ENCODE data around the gene CFAP45. TPM values are rescaled to one million over a fixed set of nuclear protein-coding genes. Genes with fewer than 3 reads are reported as not detected.

Gene CFAP45
- total RNA-seq, 4 donors from 2014 or later: 0.56 to 0.94 TPM; not detected in 2

DNA sequence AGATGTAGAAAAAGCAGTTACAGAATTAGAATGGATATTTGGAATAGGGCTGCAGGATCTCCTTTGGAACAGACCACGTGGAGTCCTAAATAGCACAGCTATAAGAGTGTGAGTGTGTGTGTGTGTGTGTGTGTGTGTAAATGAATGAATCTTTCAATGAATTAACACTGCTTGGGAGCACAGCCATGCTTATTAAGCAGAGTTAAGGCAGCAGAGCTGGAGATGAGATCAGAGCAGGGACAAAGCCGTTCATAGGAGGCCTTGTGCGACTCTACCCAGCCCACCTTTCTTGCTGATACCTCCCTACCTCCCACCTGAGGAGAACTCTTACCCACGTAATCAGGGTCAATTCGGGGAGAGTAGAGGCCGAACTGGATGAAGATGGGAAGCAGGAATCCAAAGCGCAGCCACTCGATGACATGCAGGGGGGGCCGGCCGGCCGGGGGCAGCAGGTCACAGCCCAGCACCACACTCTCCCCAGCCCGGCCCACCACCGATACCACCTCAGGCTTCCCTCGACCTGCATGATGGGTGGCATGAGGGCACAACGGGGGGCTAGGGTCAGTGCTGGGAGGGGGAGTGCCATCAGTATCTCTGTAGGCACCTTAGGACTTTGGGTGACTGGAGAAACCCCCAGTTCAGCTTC is 42.8 kb upstream of the CFAP45 start:
- intact Hi-C loops (cut with DNase I): no loop called here
- no peaks in the 10 kb centered on the region for H3K9me3 ChIP-seq
- no peak for DNase-seq
- H3K36me3 ChIP-seq: no peaks in the 10 kb centered on the region
- no peaks in the 10 kb centered on the region for H3K27me3 ChIP-seq
- 87 to 89% methylated on average over 15 of the region's 15 CpGs for WGBS, 2 donors
- no peak overlapping the region for H3K4me3 ChIP-seq (replicated peaks in 1 of 3)
- H3K4me1 ChIP-seq: peaks cover 15 to 25% of the 10 kb centered on the region in 2 donors
- TF ChIP-seq POLR2A (IDR thresholded peaks at IDR 0.05): no peak
- TF ChIP-seq, protein P1, sequence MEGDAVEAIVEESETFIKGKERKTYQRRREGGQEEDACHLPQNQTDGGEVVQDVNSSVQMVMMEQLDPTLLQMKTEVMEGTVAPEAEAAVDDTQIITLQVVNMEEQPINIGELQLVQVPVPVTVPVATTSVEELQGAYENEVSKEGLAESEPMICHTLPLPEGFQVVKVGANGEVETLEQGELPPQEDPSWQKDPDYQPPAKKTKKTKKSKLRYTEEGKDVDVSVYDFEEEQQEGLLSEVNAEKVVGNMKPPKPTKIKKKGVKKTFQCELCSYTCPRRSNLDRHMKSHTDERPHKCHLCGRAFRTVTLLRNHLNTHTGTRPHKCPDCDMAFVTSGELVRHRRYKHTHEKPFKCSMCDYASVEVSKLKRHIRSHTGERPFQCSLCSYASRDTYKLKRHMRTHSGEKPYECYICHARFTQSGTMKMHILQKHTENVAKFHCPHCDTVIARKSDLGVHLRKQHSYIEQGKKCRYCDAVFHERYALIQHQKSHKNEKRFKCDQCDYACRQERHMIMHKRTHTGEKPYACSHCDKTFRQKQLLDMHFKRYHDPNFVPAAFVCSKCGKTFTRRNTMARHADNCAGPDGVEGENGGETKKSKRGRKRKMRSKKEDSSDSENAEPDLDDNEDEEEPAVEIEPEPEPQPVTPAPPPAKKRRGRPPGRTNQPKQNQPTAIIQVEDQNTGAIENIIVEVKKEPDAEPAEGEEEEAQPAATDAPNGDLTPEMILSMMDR (IDR thresholded peaks at IDR 0.05): no peak
- no peak overlapping the region for H3K27ac ChIP-seq

DNA sequence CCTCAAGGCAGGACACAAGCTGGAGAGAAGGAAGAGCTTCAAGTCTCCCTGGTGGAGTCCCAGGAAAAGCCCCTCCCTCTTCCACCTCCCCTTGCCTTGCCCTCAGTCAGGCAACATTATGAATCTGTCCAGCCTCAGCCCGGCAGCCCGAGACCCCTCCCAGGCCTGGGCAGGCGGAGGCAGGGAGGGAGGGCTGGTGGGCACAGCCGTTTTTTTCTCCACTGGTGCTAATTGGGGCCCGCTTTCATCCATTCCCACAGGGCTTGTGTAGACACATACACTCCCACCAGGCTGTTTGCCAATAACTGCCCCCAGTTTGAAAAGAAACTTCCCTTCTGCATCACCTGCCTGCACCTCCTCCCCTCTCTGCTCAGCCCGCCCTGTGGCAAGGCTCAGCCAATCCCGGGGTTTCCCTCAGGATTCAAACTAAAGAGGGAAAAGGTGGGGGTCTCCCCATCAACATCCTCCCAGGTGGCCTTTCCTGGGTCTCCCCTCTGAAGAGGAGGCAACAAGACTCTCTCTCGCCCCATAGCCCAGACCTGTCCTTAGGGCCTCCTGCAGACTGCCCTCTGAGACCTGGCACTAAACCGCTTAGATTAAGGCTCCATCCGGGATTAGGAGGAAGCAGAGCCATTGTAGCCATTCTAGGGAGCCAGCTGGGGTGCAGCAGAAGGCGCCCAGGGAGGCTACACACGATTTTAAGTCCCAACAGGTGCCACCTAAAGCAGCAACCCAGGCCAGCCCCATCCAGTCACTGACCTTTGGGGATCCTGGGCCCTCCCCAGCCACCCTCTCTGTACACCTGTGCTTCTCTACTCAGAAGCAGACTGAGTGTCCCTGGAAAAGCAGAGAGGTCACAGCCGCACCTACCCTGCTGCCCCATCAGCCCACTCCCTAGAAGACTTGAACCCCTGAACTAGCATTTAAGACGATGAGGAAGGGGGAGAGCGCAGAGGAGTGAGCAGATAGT is 41.9 kb upstream of the CFAP45 start:
- TF ChIP-seq POLR2A (IDR thresholded peaks at IDR 0.05): no peak
- TF ChIP-seq, protein P1 (IDR thresholded peaks at IDR 0.05): no peak
- no peak for DNase-seq
- peaks cover 11 to 24% of the 10 kb centered on the region in 2 donors for H3K4me1 ChIP-seq
- intact Hi-C loops (cut with DNase I): no loop called here
- no peaks in the 10 kb centered on the region for H3K27me3 ChIP-seq
- no peaks in the 10 kb centered on the region for H3K36me3 ChIP-seq
- no peak overlapping the region for H3K27ac ChIP-seq
- WGBS, 2 donors: 76 to 78% methylated on average over 14 to 15 of the region's 15 CpGs
- H3K9me3 ChIP-seq: no peaks in the 10 kb centered on the region
- H3K4me3 ChIP-seq (replicated peaks in 1 of 3): no peak overlapping the region

DNA sequence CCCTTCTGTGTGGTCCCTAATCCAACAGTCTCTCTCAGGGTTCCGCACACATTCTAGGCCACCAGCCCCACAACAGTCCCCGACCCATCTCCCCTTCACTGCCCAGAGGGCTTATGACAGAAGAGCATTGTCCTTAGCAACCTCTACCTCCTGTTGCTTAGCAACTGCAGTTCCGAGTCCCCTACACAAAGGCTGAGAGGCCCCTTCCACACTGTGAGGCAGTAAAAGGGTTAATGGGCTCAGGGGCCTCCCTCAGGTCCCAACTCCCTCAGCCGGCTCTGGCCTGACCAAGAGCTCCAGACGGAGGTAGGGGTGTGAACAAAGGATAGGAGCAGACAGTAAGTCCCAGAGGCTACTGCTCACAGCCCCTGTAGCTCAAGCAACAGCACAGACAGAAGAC is 41.2 kb upstream of the CFAP45 start:
- H3K27me3 ChIP-seq: no peaks in the 10 kb centered on the region
- no peaks in the 10 kb centered on the region for H3K36me3 ChIP-seq
- no peak for DNase-seq
- TF ChIP-seq POLR2A (IDR thresholded peaks at IDR 0.05): no peak
- TF ChIP-seq, protein P1 (IDR thresholded peaks at IDR 0.05): no peak
- intact Hi-C loops (cut with DNase I): no loop called here
- 82 to 83% methylated on average over 5 of the region's 5 CpGs for WGBS, 2 donors
- H3K9me3 ChIP-seq: no peaks in the 10 kb centered on the region
- no peak overlapping the region for H3K4me3 ChIP-seq (replicated peaks in 1 of 3)
- H3K4me1 ChIP-seq: peaks cover 4 to 23% of the 10 kb centered on the region in 2 donors
- no peak overlapping the region for H3K27ac ChIP-seq

DNA sequence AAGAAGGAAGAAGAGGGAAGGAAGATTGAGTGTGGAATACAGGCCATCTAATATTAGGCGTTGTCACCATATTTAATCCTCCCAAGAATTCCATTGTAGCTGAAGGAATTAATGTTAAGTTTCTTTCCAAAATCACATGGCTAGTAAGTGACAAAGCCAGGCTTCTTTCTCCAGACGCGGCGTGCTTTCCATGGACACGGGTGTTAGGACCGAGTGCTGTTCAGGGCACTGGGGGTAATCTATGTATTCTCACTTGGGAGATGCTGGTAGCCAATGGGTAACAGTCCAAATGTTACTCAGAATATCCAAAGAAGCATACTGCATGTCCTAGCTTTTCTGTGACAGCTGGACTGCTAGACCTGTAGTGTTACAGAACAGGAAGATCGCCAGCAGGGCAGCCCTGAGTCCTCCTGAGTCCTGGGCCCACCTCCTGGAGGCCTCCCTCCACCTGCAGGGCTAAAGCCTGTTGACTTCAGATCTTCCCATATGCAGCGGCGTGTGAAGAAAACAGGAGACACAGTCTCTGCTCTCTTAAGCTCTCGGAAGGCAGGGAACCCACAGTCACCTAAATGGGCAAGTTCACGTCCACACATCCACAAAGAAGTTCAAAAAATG is 40.1 kb upstream of the CFAP45 start:
- Histone ChIP-seq H3K4me1 (peaks cover 0 to 17% of the 10 kb centered on the region in 2 donors), H3K9me3 (no peaks in the 10 kb centered on the region), H3K4me3 (replicated peaks in 1 of 3) (no peak overlapping the region), H3K27me3 (no peaks in the 10 kb centered on the region), H3K36me3 (no peaks in the 10 kb centered on the region), H3K27ac (no peak overlapping the region)
- no peak for DNase-seq
- intact Hi-C loops (cut with DNase I): no loop called here
- no peak for TF ChIP-seq POLR2A (IDR thresholded peaks at IDR 0.05)
- TF ChIP-seq, protein P1 (IDR thresholded peaks at IDR 0.05): no peak
- WGBS, 2 donors: 87 to 88% methylated on average over 11 of the region's 11 CpGs

Data from thyroid gland (tissue), 4 donors.